GM19238 (cell line): ENCODE results near the gene DNAH6.
"Not testable (repeated sequence)": the region's sequence is repeated elsewhere in the genome, so short reads cannot be mapped to it uniquely, and the experiment has no call there.

Experiments
- DNase-seq: peaks from one replicate; pipeline ENCODE4 v3.0.0; 2011; ENCODE audit warnings: low spot score; ENCODE audit not compliant: insufficient read length

DNAH6 gene

GRCh38 chr2:84511024-84511423 lies 5.3 kb upstream of the DNAH6 start:
- DNase-seq = not testable (repeated sequence)

DNA sequence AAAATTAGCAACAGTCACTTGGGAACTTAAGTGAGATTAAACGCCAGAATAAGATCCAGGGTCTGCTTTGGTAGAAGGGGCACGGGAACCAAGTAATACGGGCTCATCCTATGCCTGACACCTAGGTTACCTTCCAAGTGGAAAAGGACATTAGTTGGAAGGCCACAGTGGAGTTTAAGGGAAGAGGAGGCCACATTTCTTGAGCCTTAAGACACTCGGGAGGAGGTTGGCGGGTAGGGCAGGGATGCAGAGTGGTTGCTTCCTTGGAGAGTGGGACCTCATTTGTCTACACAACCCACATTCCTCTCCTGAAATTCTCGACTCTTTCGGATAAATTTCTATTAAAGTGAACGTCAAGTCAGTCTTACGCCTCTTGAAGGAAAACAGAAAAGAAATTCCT lies 510 bp upstream of the DNAH6 start:
- DNase-seq = no peak

DNA sequence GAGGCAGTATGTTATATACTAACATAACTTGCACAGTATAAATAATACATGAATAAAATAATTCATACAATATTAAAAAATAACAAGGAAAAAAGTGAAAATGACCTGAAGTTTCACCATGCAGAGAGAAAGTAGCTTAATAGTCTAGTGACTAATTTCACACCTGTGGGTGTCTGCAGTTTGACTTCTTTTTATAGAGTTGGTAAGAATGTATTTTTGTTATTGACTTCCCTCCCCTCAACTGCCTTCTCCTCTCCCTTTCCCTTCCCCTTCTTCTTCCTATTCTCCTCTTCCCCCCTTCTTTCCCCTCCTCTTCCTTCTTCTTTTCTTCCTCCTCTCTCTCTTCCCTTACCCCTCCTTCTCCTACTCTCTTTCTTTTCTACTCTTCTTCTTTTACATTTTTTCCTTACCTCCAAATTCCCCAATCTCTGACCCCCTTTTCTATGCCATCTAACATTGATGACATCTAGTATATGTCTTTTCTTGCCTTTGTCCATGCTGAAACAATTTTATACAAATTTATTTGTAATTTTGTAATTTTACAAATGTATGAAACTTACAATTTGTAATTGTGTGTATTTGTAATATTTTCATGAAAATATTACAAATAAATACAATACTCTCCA lies 3.1 kb downstream of the DNAH6 start:
- no peak for DNase-seq

GRCh38 chr2:84526562-84526961 lies 10.3 kb downstream of the DNAH6 start:
- no peak for DNase-seq

- DNase-seq = no peak
Measured at GRCh38 chr2:84527137-84528129, 11.1 kb downstream of the DNAH6 start.

GRCh38 chr2:84532291-84532690 lies 16.0 kb downstream of the DNAH6 start:
- DNase-seq = no peak

DNA sequence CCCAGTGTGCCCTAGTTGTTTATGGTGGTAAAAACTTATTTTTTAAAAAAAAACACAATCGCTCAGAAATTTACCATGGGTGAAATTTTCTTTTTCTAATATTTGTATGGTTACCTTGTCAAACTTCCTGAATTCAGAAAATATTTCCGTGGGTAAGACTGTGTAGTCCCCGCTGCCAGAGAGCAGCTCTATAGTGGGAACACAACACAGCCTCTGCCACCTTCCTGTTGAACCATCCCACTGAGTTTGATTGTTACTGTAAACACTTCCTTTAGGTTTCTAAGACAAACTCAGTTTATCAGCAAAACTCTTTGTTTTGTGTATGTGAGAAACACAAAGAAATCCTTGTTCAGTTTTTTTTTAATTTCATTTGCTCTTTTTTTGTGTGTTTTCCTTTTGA lies 17.9 kb downstream of the DNAH6 start:
- no peak for DNase-seq

GRCh38 chr2:84537251-84537650 lies 21.0 kb downstream of the DNAH6 start:
- DNase-seq = no peak

DNA sequence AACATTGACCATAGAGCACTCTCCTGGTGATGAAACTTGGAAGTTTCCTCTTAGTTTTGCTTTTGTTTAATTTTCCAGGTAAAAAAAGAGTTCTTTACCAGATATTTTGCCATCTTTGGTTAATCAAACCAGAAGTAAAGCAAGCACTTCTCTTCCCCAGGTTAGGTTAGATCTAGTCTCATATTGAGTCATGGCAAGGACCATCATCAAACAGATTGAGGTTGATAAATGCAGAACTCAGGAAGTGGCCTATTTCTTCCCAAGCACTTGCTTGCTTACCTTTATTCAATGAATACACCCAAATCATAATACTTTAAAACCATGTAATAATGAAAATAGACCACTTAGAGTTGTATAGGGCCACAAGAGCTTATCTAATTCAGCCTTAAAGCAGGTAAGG lies 23.4 kb downstream of the DNAH6 start:
- no peak for DNase-seq

DNA sequence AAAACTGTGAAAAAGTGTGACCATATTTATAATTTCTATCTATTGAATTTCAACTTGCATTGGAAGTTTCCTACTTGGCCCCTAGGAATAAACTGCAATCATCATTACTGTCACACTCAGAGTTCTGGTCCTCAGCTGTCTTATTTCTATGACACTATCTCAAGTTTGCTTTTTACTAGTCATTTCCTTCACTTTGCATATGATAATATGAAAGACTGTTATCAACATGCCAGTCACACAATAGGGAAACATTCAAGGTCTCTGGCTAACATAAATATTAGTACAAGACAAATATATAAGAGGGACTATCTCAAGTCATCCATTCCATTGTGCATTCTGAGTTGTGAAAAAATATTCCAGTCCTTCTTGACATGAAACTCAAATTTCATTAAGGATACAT lies 28.7 kb downstream of the DNAH6 start:
- DNase-seq = no peak

- DNase-seq = no peak
Measured at GRCh38 chr2:84546551-84546950, 30.3 kb downstream of the DNAH6 start.

DNA sequence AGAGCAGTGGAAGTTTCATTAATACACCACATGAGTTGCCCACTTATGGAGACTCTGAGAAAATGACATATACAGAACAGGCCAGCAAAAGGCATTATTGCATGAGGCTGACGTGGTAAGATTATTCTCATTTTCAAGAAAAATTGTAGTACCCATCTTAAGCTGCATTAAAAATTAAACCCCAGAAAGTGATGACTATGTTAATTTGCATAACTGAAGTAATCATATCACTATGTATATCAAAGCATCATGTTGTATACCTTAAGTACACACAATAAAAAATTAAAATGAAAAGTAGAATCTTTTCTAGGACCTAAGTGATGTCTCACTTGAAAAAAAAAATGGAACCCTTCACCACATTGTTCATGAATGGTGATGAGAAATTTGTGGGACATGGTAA lies 32.0 kb downstream of the DNAH6 start:
- DNase-seq = no peak

- DNase-seq = no peak
Measured at GRCh38 chr2:84550916-84551315, 34.6 kb downstream of the DNAH6 start.

GRCh38 chr2:84551526-84551925 lies 35.2 kb downstream of the DNAH6 start:
- not testable (repeated sequence) for DNase-seq

- no peak for DNase-seq
Measured at GRCh38 chr2:84556190-84556589, 39.9 kb downstream of the DNAH6 start.

DNA sequence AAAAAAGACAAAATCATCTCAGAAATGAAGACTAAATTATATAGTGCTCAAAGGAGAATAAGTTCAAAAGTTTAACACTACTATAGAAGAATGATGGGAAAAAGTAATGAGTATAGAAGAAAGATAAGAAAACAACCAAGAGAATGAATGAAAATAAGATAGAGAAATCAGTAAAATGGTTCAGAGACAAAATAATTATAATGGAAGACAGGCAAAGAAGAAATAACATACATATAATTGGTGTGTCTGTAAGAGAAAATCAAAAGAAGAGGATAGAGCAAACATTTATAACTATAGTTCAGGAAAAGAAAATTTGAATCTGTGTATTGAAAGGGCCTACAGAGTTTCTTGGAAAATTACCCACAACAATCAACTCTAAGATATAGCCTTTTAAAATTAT lies 43.5 kb downstream of the DNAH6 start:
- no peak for DNase-seq

- DNase-seq = no peak
Measured at GRCh38 chr2:84579661-84580060, 63.4 kb downstream of the DNAH6 start.

DNA sequence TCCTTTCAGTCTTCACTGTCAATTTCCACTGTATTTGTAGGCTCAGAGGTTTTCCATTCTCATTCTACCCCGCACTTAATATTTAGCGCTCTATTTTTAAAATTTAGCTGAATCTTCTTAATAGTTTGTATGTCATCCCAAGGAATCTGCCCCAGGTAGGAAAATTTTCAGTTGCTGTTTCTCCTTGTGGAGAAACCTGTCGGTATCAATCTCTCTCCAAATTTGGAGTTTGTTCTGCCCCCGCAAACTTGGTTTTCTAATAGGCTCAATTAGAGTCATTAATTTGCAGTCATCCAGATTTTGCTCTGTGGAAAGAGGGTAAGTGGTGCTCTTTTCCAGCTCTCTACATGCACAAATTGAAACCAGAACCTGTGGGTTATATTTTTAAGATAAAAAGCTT lies 87.6 kb downstream of the DNAH6 start:
- no peak for DNase-seq

DNA sequence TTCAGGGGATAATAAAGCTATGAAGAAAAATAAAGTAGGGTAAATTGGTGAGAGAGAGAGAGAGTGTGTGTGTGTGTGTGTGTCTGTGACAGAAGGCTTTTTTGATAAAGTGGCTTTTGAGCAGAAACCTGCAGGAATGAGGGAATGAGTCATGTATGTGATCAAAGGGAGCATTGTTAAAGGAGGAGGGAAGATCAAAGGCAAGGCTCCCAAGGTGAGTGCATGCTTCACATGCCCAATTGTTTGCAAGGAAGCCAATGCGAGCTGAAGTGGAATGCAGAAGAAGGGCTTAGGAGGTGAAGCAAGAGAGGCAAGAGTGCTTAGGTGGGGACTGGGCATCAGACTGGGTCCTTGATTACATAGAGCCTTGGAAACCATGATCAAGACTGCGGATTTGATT lies 96.8 kb downstream of the DNAH6 start:
- no peak for DNase-seq

GRCh38 chr2:84619794-84620371 lies 103.6 kb downstream of the DNAH6 start:
- no peak for DNase-seq

DNA sequence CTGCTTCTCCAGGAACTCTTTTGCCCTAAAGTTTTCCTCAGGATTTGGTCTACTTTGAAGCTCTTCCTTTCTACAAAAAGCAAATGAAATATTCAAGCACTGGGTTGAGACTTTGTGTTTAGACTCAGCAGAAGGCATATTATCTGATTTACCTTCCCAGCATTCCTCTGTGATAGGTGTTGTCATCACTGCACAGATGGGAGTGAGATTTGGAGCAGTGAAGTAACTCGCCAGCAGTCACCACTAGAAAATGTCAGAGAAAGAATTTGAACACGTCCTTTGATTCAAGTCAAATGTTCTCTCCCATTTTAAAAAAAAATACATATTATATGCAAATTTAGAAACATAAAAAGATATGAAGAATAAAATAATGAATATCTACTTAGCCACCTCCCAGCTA lies 112.2 kb downstream of the DNAH6 start:
- no peak for DNase-seq

GRCh38 chr2:84629550-84629949 lies 113.3 kb downstream of the DNAH6 start:
- DNase-seq = no peak
